Measurements from ENCODE around the gene TGFBR3. TPM values are rescaled to one million over a fixed set of nuclear protein-coding genes. Genes with fewer than 3 reads are reported as not detected.

Gene TGFBR3
- total and polyA plus RNA-seq, 2 experiments from 2014 or later = 16.2 to 26.5 TPM

DNA sequence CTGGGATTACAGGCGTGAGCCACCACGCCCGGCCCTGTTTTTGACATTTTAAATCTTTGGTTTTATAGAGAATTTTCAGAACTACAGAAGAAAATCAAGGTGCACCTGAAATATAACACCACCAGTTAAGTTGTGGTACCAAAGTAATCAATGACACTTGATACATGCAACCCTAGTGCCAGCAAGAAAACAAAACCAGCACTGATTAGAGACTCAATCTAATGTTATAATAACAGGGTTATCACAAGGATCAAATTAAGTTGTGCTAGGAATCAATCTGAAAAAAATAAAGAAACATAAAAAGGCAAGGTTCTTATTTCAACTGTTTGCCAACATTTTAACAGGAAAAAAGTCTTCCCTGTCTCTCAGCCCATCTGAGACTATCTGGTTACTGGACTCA, 23.8 kb downstream of the TGFBR3 start:
- WGBS, 2 experiments (ENCODE audit: low coverage in 1 of 2, low lambda C conversion rate in 2 of 2, missing lambda C conversion rate in 2 of 2) = 94 to 97% methylated on average over 3 of the region's 3 CpGs
- no peak for DNase-seq
- H3K4me1 ChIP-seq (ENCODE audit: insufficient read depth) = peaks cover 19% of the 10 kb centered on the region
- H3K9me2 ChIP-seq (ENCODE audit: insufficient read depth) = no peaks in the 10 kb centered on the region
- peaks cover 14% of the 10 kb centered on the region; the same call in 1 of the 2 replicates for H3K36me3 ChIP-seq (ENCODE audit: low read depth)
- peaks cover 20% of the 10 kb centered on the region for H3F3A ChIP-seq (ENCODE audit: insufficient read depth)
- in situ Hi-C loops (cut with MboI) = no loop called here
- H3K4me3 ChIP-seq = no peak overlapping the region
- H3K27ac ChIP-seq = no peak overlapping the region
- H3K27me3 ChIP-seq (replicated peaks; ENCODE audit: insufficient read depth) = no peaks in the 10 kb centered on the region
- H2AFZ ChIP-seq = no peak overlapping the region
- H4K20me1 ChIP-seq (ENCODE audit: insufficient read depth) = no peaks in the 10 kb centered on the region; the same call in 1 of the 2 replicates
- TF ChIP-seq EZH2phosphoT487 (IDR thresholded peaks at IDR 0.05; ENCODE audit: insufficient read depth, low read depth) = no peak
- no peak for TF ChIP-seq EZH2 (IDR thresholded peaks at IDR 0.05; ENCODE audit: insufficient read depth, poor library complexity, severe bottlenecking)
- no peak overlapping the region for H3K9ac ChIP-seq
- peaks cover 89% of the 10 kb centered on the region for H3K79me2 ChIP-seq (ENCODE audit: insufficient read depth)
- no peak overlapping the region for H3K4me2 ChIP-seq (ENCODE audit: unreplicated experiment)
- no peaks in the 10 kb centered on the region for H3K9me3 ChIP-seq (ENCODE audit: low read depth)

GRCh38 chr1:91857557-91858239, 28.3 kb downstream of the TGFBR3 start:
- Histone ChIP-seq H3K9ac (no peak overlapping the region), H3F3A (ENCODE audit: insufficient read depth) (no peaks in the 10 kb centered on the region), H3K4me3 (no peak overlapping the region), H3K4me1 (ENCODE audit: insufficient read depth) (no peaks in the 10 kb centered on the region), H3K4me2 (ENCODE audit: unreplicated experiment) (no peak overlapping the region), H4K20me1 (ENCODE audit: insufficient read depth) (no peaks in the 10 kb centered on the region; the same call in 1 of the 2 replicates), H3K9me2 (ENCODE audit: insufficient read depth) (no peaks in the 10 kb centered on the region), H3K27me3 (replicated peaks; ENCODE audit: insufficient read depth) (no peaks in the 10 kb centered on the region), H3K36me3 (ENCODE audit: low read depth) (peaks cover 14% of the 10 kb centered on the region; the same call in 1 of the 2 replicates), H3K79me2 (ENCODE audit: insufficient read depth) (peaks cover 91% of the 10 kb centered on the region), H3K27ac (no peak overlapping the region), H3K9me3 (ENCODE audit: low read depth) (no peaks in the 10 kb centered on the region), H2AFZ (no peak overlapping the region)
- in situ Hi-C loops (cut with MboI) = no loop called here
- no peak for DNase-seq
- no peak for TF ChIP-seq EZH2phosphoT487 (IDR thresholded peaks at IDR 0.05; ENCODE audit: insufficient read depth, low read depth)
- TF ChIP-seq EZH2 (IDR thresholded peaks at IDR 0.05; ENCODE audit: insufficient read depth, poor library complexity, severe bottlenecking) = no peak
- 93 to 97% methylated on average over 2 of the region's 2 CpGs for WGBS, 2 experiments (ENCODE audit: low coverage in 1 of 2, low lambda C conversion rate in 2 of 2, missing lambda C conversion rate in 2 of 2)

DNA sequence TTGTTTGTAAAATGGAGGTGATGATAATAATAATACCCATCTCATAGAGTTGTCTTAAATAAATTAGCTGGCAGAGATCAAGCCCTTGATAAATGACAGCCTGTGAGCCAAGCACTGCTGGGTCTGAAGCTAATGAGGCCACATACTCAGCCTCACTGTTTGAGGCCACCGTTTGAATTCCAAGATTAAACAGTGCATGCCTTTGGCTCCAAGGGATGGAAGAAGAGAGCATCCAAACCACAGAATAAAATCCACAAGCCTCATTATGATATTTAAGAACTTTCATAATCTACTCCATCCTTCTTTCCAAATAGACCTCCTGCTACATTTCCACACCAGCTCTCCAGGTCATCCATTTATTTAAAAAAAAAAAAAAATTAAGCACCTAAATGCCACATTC, 29.0 kb downstream of the TGFBR3 start:
- no peaks in the 10 kb centered on the region for H3F3A ChIP-seq (ENCODE audit: insufficient read depth)
- H3K36me3 ChIP-seq (ENCODE audit: low read depth) = peaks cover 14% of the 10 kb centered on the region; the same call in 1 of the 2 replicates
- WGBS, 2 experiments (ENCODE audit: low coverage in 1 of 2, low lambda C conversion rate in 2 of 2, missing lambda C conversion rate in 2 of 2) = 12 to 32% methylated on average over 1 of the region's 1 CpG
- H3K9ac ChIP-seq = no peak overlapping the region
- H4K20me1 ChIP-seq (ENCODE audit: insufficient read depth) = no peaks in the 10 kb centered on the region; the same call in 1 of the 2 replicates
- H3K9me3 ChIP-seq (ENCODE audit: low read depth) = no peaks in the 10 kb centered on the region
- no peak for DNase-seq
- H3K4me1 ChIP-seq (ENCODE audit: insufficient read depth) = 0 out of 2 replicates have a peak, but pooled peaks cover under 1% of the 10 kb centered on the region
- H3K9me2 ChIP-seq (ENCODE audit: insufficient read depth) = no peaks in the 10 kb centered on the region
- no peak overlapping the region for H3K4me3 ChIP-seq
- no peaks in the 10 kb centered on the region for H3K27me3 ChIP-seq (replicated peaks; ENCODE audit: insufficient read depth)
- H2AFZ ChIP-seq = no peak overlapping the region
- TF ChIP-seq EZH2 (IDR thresholded peaks at IDR 0.05; ENCODE audit: insufficient read depth, poor library complexity, severe bottlenecking) = no peak
- TF ChIP-seq EZH2phosphoT487 (IDR thresholded peaks at IDR 0.05; ENCODE audit: insufficient read depth, low read depth) = no peak
- in situ Hi-C loops (cut with MboI) = no loop called here
- H3K79me2 ChIP-seq (ENCODE audit: insufficient read depth) = peaks cover 91% of the 10 kb centered on the region
- no peak overlapping the region for H3K4me2 ChIP-seq (ENCODE audit: unreplicated experiment)
- H3K27ac ChIP-seq = no peak overlapping the region

DNA sequence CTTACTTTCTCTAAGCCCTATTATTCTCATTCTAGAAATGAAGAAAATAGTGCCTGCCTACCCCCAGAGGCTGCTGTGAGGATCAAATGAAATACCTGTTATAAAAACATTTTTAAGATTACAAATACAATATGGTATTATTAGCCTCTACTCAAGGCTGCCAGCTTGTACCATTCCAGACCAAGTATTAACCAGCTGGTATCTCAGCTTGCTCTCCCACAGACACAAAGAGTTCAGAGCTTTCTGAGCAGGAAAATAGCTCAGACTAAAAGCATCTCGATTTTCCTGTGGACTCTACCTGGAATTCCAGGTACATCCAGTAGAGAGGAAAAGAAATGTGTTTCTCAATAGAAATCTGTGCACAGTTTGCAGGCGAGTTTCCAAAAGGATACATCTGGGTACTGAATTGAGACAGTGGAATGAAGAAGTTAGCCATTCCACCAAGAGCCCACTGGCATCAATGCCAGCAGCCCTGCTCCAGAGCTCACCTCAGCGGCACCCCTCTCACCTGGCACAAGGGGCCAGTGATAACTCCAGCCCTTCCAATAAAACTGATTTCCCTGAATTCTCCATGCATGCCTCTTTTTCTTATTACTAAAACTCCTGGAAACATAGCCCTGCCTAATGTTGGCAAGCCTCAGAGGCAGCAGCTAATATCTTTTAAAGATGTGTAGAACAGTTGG, 31.0 kb downstream of the TGFBR3 start:
- in situ Hi-C loops (cut with MboI) = no loop called here
- H3K4me2 ChIP-seq (ENCODE audit: unreplicated experiment) = no peak overlapping the region
- no peaks in the 10 kb centered on the region for H3K27me3 ChIP-seq (replicated peaks; ENCODE audit: insufficient read depth)
- TF ChIP-seq EZH2 (IDR thresholded peaks at IDR 0.05; ENCODE audit: insufficient read depth, poor library complexity, severe bottlenecking) = no peak
- no peak for TF ChIP-seq EZH2phosphoT487 (IDR thresholded peaks at IDR 0.05; ENCODE audit: insufficient read depth, low read depth)
- H3K27ac ChIP-seq = no peak overlapping the region
- WGBS, 2 experiments (ENCODE audit: low coverage in 1 of 2, low lambda C conversion rate in 2 of 2, missing lambda C conversion rate in 2 of 2) = 69 to 71% methylated on average over 3 of the region's 3 CpGs
- H3K9me3 ChIP-seq (ENCODE audit: low read depth) = no peaks in the 10 kb centered on the region
- peaks cover 9% of the 10 kb centered on the region; the same call in 1 of the 2 replicates for H3K36me3 ChIP-seq (ENCODE audit: low read depth)
- no peak for DNase-seq
- H3K79me2 ChIP-seq (ENCODE audit: insufficient read depth) = peaks cover 91% of the 10 kb centered on the region
- peaks cover 3% of the 10 kb centered on the region; the same call in 1 of the 2 replicates for H4K20me1 ChIP-seq (ENCODE audit: insufficient read depth)
- H3K9me2 ChIP-seq (ENCODE audit: insufficient read depth) = no peaks in the 10 kb centered on the region
- peaks cover 13% of the 10 kb centered on the region for H3K4me1 ChIP-seq (ENCODE audit: insufficient read depth)
- H2AFZ ChIP-seq = no peak overlapping the region
- no peak overlapping the region for H3K9ac ChIP-seq
- H3K4me3 ChIP-seq = no peak overlapping the region
- no peaks in the 10 kb centered on the region for H3F3A ChIP-seq (ENCODE audit: insufficient read depth)

Measured in GM23248 (cell line).